Measurements from ENCODE around the gene MYBPC3. TPM values are rescaled to one million over a fixed set of nuclear protein-coding genes. Genes with fewer than 3 reads are reported as not detected.

Gene MYBPC3
- total and polyA plus RNA-seq, 2 donors from 2014 or later: 0.19 to 0.52 TPM

- TF ChIP-seq, protein P1, sequence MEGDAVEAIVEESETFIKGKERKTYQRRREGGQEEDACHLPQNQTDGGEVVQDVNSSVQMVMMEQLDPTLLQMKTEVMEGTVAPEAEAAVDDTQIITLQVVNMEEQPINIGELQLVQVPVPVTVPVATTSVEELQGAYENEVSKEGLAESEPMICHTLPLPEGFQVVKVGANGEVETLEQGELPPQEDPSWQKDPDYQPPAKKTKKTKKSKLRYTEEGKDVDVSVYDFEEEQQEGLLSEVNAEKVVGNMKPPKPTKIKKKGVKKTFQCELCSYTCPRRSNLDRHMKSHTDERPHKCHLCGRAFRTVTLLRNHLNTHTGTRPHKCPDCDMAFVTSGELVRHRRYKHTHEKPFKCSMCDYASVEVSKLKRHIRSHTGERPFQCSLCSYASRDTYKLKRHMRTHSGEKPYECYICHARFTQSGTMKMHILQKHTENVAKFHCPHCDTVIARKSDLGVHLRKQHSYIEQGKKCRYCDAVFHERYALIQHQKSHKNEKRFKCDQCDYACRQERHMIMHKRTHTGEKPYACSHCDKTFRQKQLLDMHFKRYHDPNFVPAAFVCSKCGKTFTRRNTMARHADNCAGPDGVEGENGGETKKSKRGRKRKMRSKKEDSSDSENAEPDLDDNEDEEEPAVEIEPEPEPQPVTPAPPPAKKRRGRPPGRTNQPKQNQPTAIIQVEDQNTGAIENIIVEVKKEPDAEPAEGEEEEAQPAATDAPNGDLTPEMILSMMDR (IDR thresholded peaks at IDR 0.05; ENCODE audit: borderline replicate concordance, extremely low read depth, insufficient read depth): no peak
- intact Hi-C loops (cut with DNase I): no loop called here
- DNase-seq (peak in 1 of 5 donors; percentile 54), FAIRE-seq (no peak)
- Histone ChIP-seq H3K4me3 (ENCODE audit: low read length in 3 of 3) (no peak overlapping the region), H3K36me3 (ENCODE audit: control insufficient read depth in 2 of 3, insufficient read depth in 3 of 3, low read length in 3 of 3) (peaks cover 0 to 23% (median 10%) of the 10 kb centered on the region in 3 donors), H3K9me3 (ENCODE audit: control insufficient read depth in 2 of 3, insufficient read depth in 1 of 3, low read length in 3 of 3) (no peaks in the 10 kb centered on the region), H3K4me1 (ENCODE audit: control insufficient read depth in 2 of 3, insufficient read depth in 2 of 3, low read depth in 1 of 3, low read length in 3 of 3) (no peaks in the 10 kb centered on the region), H3K27me3 (ENCODE audit: control insufficient read depth, insufficient read depth, low read length) (no peaks in the 10 kb centered on the region), H3K27ac (ENCODE audit: low read depth in 2 of 2, low read length in 2 of 2) (no peak overlapping the region), H3K9ac (ENCODE audit: low read length in 3 of 3) (no peak overlapping the region)
Measured at GRCh38 chr11:47332303-47332711, 20.2 kb downstream of the MYBPC3 start.

DNA sequence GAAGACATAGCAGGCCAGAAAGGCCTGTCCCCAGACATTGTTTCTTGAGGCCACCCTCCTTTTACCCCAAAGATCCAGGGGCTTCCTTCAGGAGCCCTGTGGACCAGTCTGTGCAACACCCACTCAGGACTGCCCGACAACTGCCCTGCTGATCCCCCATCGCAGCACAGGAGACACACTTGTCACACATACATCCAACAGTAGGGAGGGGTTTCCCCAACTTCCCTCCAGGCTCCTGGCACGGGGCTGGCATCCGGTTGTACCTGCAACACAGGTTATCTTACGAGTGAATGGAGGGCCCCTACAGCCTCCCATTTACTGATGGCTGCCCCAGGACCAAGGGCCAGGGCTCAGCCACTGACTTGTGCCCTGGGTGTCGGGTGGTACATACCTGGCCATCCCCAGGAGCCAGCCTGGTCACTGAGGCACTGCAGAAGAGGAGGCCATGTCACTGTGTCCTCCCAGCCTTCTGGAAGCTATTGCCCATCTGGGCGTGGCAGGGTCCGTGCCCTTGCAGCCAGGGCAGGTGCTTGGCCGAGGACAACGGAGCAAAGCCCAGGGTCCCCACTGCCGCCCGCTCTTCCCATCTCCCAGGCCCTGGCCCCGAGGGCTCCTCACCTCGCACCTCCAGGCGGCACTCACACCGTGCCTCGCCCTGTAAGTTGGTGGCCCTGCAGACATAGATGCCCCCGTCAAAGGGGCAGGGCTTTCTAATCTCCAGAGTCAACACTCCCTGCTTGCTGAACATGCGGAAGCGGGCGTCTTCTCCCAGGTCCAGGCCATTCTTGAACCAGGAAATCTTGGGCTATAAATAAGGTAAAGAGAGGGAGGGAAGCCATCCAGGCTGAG, 20.8 kb downstream of the MYBPC3 start:
- H3K27me3 ChIP-seq (ENCODE audit: control insufficient read depth, insufficient read depth, low read length): no peaks in the 10 kb centered on the region
- no peak for FAIRE-seq
- TF ChIP-seq, protein P1 (IDR thresholded peaks at IDR 0.05; ENCODE audit: borderline replicate concordance, extremely low read depth, insufficient read depth): no peak
- intact Hi-C loops (cut with DNase I): no loop called here
- no peak overlapping the region for H3K4me3 ChIP-seq (ENCODE audit: low read length in 3 of 3)
- DNase-seq: peak in 1 of 5 donors; percentile 31
- no peak overlapping the region for H3K9ac ChIP-seq (ENCODE audit: low read length in 3 of 3)
- H3K27ac ChIP-seq (ENCODE audit: low read depth in 2 of 2, low read length in 2 of 2): no peak overlapping the region
- H3K9me3 ChIP-seq (ENCODE audit: control insufficient read depth in 2 of 3, insufficient read depth in 1 of 3, low read length in 3 of 3): no peaks in the 10 kb centered on the region
- peaks cover 0 to 30% (median 13%) of the 10 kb centered on the region in 3 donors for H3K36me3 ChIP-seq (ENCODE audit: control insufficient read depth in 2 of 3, insufficient read depth in 3 of 3, low read length in 3 of 3)
- no peaks in the 10 kb centered on the region for H3K4me1 ChIP-seq (ENCODE audit: control insufficient read depth in 2 of 3, insufficient read depth in 2 of 3, low read depth in 1 of 3, low read length in 3 of 3)

- TF ChIP-seq, protein P1 (IDR thresholded peaks at IDR 0.05; ENCODE audit: borderline replicate concordance, extremely low read depth, insufficient read depth): no peak
- H3K36me3 ChIP-seq (ENCODE audit: control insufficient read depth in 2 of 3, insufficient read depth in 3 of 3, low read length in 3 of 3): peaks cover 0 to 44% (median 22%) of the 10 kb centered on the region in 3 donors
- intact Hi-C loops (cut with DNase I): no loop called here
- H3K4me1 ChIP-seq (ENCODE audit: control insufficient read depth in 2 of 3, insufficient read depth in 2 of 3, low read depth in 1 of 3, low read length in 3 of 3): no peaks in the 10 kb centered on the region
- peak in 3 of 5 donors; percentile 14 to 44 (median 25) for DNase-seq
- H3K9ac ChIP-seq (ENCODE audit: low read length in 3 of 3): no peak overlapping the region
- no peak overlapping the region for H3K27ac ChIP-seq (ENCODE audit: low read depth in 2 of 2, low read length in 2 of 2)
- no peaks in the 10 kb centered on the region for H3K9me3 ChIP-seq (ENCODE audit: control insufficient read depth in 2 of 3, insufficient read depth in 1 of 3, low read length in 3 of 3)
- no peaks in the 10 kb centered on the region for H3K27me3 ChIP-seq (ENCODE audit: control insufficient read depth, insufficient read depth, low read length)
- no peak for FAIRE-seq
- H3K4me3 ChIP-seq (ENCODE audit: low read length in 3 of 3): no peak overlapping the region
Measured at GRCh38 chr11:47329987-47330931, 22.2 kb downstream of the MYBPC3 start.
